COR-L47 (cell line): ENCODE data around the gene PPM1L.
"Not testable (repeated sequence)": the region's sequence is repeated elsewhere in the genome, so short reads cannot be mapped to it uniquely, and the experiment has no call there.

Experiments
- DNase-seq: peaks from one replicate; lab custom pipeline; 2025; lab: John Stamatoyannopoulos, UW

Gene PPM1L

DNA sequence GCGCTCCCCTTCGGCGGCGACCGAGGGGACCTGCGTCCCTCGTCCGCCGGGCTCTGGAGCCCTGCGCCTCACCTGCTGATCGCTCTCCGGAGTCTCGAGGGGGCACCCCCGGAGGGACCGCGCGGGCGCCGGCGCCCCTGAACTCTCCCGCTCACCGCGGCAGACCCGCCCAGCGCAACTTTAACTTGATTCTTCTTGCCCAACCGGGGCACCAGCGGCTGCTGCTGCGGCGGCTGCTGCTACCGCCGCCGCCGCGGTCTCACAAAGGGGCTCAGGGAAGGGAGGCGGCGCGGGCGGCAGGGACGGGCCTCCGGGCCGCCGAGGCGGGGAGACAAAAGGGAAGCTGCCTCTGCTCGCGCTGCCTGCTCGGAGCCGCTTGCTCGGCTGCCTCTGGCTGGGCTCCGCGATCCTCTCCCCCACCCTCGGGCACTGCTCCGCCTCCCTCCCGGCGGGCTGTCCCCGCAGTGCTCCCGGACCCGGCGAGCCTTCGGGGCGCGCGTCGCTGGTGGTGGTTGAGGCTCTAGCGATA, at the start of gene PPM1L:
Gene PPM1L, plus strand, starts transcription at position 456 of the 529 bp plus-strand sequence.
- peak; percentile 75 for DNase-seq

DNA sequence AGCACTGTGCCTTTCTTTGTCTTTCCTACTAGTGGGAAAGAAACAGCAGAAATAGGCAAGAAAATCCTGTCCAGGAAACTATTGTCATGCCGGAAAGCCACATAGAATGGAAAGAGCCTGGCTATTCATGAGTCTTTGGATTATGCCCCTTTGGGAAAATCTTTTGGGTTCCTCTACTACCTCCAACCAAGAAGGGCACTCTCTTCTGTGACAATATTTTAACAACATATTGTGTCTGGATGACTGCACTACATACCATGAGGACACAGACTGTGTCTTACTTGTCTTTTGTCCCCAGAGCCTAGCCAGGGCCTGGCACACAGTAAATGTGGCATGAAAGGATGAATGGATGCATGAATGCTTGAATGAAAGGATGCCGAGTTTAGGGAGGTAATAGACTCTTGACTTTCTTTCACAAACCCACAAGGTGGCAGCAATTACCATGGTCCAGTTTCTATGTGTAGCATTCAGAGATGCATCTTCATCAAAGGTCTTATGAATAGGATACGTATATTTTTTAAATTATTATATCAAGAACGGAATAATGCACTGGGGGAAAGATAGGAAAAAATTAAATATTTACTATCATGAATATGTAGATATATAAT, 48.7 kb upstream of the PPM1L start:
- DNase-seq, result peak; percentile 69

DNA sequence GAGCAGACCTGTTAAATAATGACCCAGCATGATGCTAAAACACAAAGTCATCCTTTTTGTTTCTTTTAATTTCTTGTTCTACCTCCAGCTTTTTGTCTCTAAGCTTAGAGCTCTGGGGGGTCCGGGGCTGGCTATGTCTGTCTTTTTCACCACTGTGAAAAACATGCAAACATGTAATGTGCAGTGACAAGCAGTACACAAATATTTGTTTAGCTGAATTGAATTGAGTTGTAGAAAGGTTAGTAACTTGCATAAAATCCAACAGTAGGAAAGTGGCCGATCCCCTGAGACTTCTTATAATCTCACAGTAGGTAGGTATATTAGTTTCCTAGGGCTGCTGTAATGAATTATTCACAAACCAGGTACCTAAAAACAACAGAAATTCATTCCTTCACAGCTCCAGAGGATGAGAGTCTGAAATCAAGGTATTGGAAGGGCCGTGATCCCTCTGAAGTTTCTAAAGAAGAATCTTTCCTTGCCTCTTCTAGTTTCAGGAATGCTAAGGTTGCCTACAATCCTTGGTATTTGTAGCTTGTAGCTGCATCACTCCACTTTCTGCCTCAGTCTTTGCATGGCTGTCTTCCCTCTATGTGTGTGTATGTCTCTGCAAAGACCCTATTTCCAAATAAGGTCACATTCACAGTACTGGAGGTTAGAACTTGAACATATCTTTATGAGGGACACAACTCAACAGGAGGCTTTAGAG, 46.4 kb upstream of the PPM1L start:
- DNase-seq, result no peak

DNA sequence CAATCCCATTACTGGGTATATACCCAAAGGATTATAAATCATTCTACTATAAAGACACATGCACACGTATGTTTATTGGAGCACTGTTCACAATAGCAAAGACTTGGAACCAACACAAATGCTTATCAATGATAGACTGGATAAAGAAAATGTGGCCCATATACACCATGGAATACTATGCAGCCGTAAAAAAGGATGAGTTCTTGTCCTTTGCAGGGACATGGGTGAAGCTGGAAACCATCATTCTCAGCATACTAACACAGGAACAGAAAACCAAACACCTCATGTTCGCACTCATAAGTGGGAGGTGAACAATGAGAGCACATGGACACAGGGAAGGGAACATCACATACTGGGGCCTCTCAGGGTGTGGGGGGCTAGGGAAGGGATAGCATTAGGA, 42.9 kb upstream of the PPM1L start:
- not testable (repeated sequence) for DNase-seq

DNA sequence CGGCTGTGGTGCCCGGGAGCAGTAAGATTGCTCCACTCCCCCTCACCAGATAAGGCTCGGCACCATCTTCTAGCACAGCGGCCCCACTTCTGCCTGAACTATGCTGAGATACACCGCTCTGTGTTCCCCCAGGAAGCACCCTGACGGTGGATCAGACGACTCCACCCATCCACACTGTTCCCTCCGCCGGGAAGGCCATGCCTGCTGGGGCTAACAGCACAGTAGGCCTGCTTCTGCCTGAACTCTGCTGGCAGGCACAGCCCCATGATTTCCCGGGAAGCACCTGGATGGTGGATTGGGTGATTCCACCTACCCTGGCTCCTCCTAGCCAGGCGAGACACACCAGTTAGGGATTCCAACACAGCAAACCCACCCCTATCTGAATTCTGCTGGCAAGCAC, 36.3 kb upstream of the PPM1L start:
- no peak for DNase-seq

DNA sequence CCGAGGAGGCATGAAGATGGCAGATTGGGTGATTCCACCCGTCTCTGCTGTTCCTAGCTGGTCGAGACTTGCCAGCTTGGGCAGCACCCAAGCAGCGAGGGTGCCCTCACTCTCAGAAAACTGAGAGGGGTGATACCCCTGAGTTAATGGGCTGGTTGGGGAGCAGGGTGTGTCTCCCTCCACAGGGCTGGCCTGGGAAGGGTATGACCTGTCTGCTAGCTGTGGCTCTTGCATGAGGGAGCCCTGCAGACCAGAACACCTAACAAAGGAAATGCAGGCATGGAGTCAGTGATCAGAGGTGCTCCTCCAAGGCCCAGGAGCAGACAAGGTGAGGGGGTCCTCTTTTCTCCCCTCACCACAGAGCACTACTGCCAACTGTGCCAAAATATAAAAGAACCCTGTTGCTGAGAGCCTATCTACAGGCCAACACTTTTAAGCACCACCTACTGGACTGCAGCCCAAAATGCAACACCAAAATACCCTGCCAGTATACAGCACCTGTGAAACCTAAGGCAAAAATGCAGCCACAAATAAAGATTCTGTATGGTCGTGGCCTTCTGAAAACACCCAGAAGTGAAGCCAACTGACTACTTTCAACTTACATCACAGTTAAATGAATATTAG, 35.8 kb upstream of the PPM1L start:
- no peak for DNase-seq

DNA sequence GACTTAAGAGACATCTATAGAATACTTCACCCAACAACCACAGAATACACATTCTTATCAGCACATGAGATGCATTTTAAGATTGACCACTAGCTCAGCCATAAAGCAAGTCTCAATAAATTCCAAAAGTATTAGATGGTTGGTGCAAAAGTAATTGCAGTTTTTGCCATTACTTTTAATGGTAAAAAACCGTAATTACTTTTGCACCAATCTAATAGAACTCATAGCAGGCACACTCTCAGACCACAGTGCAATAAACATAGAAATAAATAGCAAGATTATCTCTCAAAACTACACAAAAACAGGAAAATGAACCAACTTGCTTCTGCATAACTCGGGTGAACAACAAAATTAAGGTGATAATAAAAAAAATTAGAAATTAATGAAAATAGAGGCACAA, 33.7 kb upstream of the PPM1L start:
- no peak for DNase-seq

DNA sequence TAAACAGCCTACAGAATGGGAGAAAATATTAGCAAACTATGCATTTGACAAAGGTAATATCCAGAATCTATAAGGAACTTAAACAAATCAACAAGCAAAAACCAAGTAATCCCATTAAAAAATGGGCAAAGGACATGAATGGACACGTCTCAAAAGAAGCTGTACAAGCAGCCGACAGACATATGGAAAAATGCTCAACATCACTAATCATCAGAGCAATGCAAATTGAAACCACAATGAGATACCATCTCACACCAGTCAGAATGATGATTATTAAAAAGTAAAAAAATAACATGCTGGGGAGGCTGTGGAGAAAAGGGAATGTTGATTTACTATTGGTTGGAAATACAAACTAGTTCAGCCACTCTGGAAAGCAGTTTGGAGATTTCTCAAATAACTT, 30.7 kb upstream of the PPM1L start:
- no peak for DNase-seq

DNA sequence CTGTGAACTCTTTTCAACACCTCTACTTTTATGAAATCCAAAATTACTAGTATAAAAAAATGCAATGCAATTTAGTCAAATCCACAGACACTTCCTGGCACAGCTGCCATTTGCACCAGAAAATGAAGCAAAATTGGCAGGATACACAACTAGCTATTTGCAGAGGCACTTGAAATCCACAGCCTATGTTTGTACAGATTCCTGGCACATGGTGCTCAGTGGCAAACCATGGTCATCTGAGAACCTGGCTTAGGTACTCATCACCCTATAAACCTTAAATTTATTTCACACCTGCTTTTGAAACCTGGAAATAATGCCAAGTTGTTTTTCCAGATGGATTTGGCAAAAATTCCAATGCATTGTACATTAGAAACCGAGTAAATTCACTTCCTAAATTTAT, 20.2 kb upstream of the PPM1L start:
- peak; percentile 64 for DNase-seq

DNA sequence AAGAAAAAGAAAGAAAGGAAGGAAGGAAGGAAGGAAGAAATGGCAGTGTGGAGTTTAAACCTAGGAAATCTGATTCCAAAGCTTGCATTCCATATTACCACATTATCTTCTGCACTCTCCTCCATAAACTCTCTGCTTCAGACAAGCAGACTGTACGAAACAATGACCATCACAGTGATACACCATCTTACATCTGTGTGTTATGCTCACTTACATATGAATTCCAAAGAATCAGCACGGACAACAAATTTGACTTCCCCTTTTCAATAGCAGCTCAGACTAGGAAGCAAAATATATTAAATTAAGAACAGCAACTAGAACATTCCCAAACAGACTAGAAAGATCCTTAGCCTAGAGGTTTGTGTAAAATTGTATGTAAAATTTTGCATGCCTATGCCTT, 18.0 kb upstream of the PPM1L start:
- no peak for DNase-seq

DNA sequence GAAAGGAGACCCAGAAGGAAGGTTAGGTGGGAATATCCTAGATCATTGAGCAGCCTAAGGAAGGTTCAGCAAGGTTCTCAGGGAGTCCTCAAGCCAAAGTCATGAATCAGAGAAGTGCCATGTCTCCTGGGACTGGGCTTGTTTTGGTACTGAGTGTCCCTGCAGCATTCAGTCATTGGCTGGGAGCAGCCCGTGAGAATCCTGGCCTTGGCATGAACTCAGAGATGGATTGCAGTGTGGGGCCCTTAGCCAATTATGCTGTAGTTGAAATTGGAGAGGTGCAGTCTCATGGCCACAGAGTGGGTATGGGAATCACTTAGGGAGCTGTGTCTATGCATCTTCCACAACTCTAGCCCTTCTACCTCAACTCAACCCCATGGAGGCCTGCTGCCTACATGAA, 17.0 kb upstream of the PPM1L start:
- DNase-seq, result no peak

DNA sequence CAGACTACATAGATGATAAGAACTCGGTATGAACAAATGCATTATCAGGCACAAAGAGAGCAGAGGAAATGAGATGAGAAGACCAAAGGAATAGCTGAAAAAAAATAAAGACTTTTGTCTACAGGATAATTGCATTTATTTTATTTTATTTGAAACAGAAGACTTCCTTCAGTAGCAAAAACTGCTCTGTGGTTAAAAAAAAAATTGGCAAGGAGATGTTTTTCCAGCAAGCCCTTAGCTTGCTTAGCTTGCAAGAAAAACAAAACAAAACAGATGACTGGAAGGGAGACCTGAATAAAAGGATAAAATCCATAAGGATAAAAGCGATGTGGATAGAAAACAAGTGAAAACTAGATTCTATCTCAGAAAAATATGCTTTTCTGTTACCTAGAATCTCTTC, 9.1 kb upstream of the PPM1L start:
- DNase-seq, result no peak

DNA sequence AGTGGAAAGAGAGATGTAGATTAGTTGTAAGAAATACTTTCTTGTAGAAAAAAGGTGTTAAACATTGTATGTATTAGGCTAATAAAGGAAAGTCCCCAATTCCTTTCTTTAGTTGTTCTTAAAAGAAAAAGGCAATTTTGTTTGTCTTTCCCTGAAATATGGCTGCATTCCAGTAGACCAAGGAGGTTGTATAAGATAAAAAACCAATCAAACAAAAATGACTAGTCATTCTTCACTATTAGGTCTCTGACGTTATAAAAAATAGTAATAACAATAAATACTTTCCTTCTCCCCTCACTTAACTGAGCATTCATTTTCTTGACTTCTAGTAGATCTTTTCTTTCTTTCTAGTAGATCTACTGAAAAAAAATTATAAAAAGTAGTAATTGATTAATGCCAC, 8.6 kb upstream of the PPM1L start:
- DNase-seq, result no peak

DNA sequence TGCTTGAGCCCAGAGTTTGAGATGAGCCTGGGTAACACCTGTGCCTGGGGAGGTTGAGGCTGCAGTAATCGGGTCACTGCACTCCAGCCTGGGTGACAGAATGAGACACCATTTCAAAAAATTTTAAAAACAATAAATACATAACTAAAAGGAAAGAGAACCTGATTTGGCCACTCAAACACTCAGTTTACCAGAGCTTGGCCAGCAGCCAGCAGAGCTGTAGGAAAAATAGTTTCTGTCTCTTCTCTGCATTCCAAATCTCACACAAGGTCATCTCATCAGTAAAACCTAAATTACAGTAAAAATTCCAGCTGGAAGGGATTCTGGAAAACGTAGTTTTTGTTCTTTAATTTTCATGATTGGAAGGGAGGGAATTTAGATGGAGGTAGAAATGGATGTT, 7.8 kb upstream of the PPM1L start:
- DNase-seq, result no peak

DNA sequence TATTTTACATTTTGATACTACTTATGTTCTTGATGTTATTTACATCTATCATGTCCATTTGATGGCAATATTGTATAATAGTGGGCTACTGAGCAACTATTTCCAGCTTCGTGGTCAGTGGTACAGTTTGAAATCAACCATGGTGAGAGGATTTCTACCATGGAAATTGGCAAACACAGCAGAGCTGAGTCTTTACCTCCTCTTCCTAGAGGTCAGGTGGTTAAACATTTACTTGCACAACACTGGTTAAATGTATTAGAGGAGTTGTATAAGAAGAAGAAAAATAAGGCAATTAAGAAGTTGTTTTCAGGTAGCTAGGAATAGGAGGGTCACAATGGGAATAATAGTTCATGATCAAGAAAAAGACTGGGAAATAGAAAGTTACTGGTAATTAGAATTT, 7.2 kb upstream of the PPM1L start:
- DNase-seq, result no peak

DNA sequence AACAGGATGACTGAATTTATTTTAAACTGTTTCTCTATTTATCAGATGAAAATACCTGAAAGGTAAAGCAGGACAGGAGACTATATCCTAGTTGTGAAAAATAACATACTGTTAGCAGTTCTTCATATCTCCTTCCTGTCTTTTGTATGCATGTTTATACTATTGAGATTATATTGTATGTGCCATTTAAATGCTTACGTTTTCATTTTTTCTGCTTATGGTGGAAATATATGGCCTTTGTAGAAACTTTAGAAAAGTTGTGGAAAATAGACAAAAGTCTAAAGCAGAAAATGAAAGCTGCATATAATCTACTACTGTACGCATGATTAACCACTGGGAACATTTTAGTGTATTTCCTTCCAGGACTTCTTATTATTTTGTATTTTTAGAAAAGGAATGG, 2.1 kb upstream of the PPM1L start:
- no peak for DNase-seq

DNA sequence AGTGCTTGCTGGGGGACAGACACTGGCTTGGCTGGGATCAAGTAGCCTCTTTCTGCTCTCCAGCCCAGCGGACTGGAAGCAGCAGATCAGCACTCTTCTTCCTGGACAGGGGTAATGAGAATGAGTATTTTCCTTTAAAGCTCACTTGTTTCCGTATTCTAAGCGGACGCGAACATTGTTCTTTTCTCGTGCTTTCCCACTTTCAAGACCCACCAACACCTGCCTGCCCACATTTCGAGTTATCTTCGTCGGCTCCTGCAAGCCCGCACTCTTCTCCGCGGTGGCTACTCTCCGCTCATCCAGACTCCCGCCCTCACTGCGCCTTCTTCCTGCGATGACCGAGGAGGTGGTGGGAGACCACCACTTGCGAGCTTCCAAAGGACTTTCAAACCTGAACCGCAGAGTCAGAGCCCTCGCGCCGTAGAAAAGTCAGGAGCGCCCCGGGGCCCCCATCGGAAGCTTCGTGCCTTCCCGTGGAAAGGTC, 1.6 kb upstream of the PPM1L start:
- peak; percentile 45 for DNase-seq

DNA sequence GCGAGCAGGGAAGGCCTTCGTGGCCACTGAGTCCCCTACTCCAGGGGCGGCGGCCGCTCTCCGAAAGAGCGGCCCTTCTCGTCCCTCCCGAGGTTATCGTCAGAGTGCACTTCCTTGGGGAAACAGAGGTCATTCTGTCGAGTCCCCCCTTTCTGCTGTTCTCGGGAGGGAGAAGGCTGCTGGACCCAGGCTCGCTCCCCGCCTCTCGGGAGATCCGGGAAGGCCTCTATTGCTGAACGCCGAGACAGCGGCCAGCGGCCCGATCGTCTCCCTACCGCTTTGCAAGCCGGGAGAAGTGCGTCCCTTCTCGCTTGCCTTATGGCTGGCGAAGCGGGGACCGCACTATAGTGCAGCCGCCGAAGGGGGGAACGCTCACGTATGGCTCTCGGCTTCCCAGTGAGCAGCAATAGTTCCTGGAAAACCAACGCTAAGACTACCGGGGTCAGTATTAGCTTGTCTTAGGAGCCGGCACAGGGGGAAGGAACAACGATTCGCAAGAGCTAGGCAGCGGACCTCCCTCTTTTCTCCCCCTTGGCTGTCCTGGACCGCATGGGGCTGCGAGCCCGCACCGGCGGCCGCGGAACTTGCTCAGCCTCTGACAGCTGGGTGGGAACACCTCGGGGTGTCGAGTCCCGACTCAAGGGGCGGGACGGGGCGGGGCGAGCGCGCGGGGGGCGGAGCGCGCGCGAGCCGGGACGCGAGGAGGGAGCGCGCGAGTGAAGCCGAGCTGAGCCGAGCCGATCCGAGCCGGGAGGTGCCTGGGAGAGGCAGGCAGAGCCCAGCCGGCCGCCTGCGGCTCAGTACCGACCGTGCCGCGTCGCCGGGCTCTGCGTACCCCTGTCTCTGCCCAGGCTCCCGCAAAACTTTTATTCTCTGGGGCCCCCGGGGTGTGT, 930 bp upstream of the PPM1L start:
- DNase-seq, result peak; percentile 95

DNA sequence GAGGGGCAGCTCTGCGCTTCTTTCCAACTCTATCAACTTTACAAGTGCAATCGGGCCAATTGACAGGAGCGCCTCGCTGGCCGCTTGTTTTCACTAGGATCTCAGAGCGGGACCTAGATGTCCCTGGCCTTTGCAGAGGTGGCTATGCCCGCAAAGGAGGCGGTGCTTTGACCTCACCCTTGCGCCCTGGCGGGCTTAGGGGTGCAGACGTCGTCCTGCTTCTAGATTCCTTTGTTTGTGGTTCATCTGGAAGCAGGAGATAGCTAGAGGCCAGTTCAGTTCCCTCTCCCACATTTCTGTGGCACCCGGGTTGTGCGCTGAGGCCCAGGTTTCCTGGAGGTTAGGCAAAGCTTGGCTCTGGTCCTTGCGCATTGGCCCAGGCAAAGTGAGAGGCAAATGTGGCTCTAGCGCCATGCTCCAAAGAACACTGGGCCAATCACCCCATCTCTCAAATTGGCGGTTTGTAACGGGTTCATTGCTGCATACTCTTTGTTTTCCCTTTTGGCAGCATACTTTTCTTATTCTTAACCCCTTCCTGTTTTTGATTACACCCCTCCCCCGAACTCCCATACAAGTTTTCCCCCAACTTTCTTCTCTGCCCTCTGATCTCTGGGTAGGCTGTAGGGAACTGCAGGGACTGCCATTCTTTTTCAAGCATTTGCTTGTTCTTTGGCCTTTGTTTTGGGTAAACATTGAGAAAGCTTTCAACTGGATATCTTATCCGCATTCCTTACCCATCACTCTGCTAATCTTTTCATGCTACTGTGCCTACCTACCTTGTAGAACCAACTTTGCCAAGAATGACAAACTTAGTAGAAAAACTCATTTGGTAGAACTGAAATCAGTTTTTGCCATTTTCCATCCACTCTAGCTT, 1.4 kb downstream of the PPM1L start:
- DNase-seq, result no peak

DNA sequence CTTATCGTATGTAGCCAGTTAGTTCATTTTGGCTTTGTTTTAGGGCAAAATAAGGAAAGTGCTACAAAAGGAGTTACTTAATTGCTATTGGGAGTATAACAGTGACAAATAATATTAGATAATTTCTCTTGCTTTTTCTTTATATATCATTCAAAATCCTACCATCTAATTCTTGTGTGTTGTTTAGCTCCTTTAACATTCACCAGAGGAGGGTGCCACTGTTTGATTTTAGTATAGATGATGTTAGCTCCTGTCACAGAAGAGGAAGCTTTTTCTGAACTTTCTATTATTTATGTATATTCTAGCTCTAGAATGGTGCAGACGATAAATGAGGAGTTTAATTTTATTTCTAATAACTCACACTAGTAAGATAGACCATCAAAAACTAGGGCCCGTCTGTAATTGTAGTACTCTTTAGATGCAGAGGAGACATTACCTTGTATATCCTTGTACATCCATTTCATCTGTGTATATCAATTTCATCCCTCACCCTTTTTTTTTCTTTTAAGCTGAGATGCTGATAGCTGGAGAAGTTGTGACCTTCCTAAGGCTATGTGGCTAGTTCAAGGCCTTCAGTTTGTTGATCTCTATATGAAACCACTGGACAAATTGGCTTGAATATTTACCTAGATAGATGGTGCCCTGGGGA, 3.0 kb downstream of the PPM1L start:
- DNase-seq, result no peak

DNA sequence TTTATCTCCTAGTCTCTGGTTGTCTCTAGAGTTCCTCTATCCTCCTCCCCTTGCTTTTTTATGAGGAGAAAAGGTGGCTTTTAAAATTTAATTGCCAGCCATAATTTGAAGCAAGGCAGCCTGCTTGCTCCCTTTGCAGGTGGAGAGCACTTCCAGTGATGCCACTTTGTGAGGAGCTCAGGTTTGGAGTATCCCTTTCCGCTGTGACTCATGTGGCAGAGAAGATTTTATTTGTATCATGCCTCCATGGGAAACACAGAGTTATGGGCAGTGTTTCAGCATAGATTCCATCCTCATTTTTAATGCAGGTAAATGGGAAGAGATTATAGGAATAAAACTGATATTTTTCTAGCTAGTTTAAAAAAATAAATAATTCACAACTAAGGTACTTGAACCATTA, 7.0 kb downstream of the PPM1L start:
- no peak for DNase-seq
